HCT116 (cell line): ENCODE measurements around the gene GBX1. TPM values are rescaled to one million over a fixed set of nuclear protein-coding genes. Genes with fewer than 3 reads are reported as not detected.

ENCODE experiments used
- ATAC-seq: fragments of 200-7000 bp; cut with Tn5 transposase; 2 replicates; pipeline ENCODE4 v1.9.1; 2020; ENCODE audit warnings: mild to moderate bottlenecking, moderate library complexity
- BruUV-seq: library from RNA; stranded (reverse); fragments of 400-500 nt; replicated peaks from 2 replicates; lab custom pipeline; 2021; lab: Mats Ljungman, UMichigan
- CTCF ChIA-PET: fragments of 300-600 bp; sonication (Branson Sonifier 250); formaldehyde crosslinking; loops from one replicate; lab custom pipeline; 2021; ENCODE audit warnings: antibody characterized with exemption; lab: Charles Lee
- POLR2A ChIA-PET: fragments of 300-600, 350-600 bp; sonication (Branson Sonifier 250); formaldehyde crosslinking; loops from one replicate; lab custom pipeline; 2021; ENCODE audit warnings: antibody characterized with exemption; lab: Charles Lee
- RAD21 ChIA-PET, 2 experiments: fragments of 300-600 bp; sonication (Branson Sonifier 250); formaldehyde crosslinking; loops; one replicate each; lab custom pipeline; 2023; ENCODE audit warnings: low total read pairs in 2 of 2; ENCODE audit not compliant: uncharacterized antibody in 2 of 2, unreplicated experiment in 2 of 2, low non-redundant PET in 1 of 2; lab: Charles Lee
- DNase-seq: peaks from one replicate; pipeline ENCODE4 v3.0.0-alpha.2; 2010; ENCODE audit warnings: low read depth, low spot score
- H2AFZ ChIP-seq: fragments of 200-600 bp; shearing (Covaris generic), sonication (generic); 2 replicates; pipeline ENCODE4 v1.6.1; 2017; ENCODE audit warnings: low read depth, mixed run types, mixed read lengths, antibody characterized with exemption, low read length; ENCODE audit not compliant: poor library complexity, severe bottlenecking
- H3K27ac ChIP-seq: 2 replicates; pipeline ENCODE4 v1.5.1; 2012; ENCODE audit warnings: low read depth, low read length
- H3K27me3 ChIP-seq: fragments of 200-600 bp; sonication (generic); 2 replicates; pipeline ENCODE4 v1.6.1; 2016; ENCODE audit warnings: mixed run types, low read length, mixed read lengths; ENCODE audit not compliant: insufficient read depth
- H3K36me3 ChIP-seq, 2 experiments: fragments of 200-500 bp in 1 of 2; fragments of 200-600 bp in 1 of 2; sonication (Bioruptor generic) in 1 of 2; sonication (generic) in 1 of 2; 2 replicates each; pipeline versions ENCODE4 v1.5.1 to v1.6.1; 2014 to 2016; ENCODE audit warnings: low read length in 2 of 2, inconsistent platforms in 1 of 2, mixed read lengths in 1 of 2, mixed run types in 1 of 2; ENCODE audit not compliant: insufficient read depth in 2 of 2, control insufficient read depth in 1 of 2
- H3K4me1 ChIP-seq, 2 experiments: fragments of 200-600 bp in 1 of 2; sonication (generic) in 1 of 2; 2 replicates each; pipeline versions ENCODE4 v1.5.1 to v1.6.1; 2012 to 2017; ENCODE audit warnings: low read length in 2 of 2, inconsistent platforms in 1 of 2, mild to moderate bottlenecking in 1 of 2, mixed read lengths in 1 of 2, mixed run types in 1 of 2, moderate library complexity in 1 of 2; ENCODE audit not compliant: insufficient read depth in 2 of 2, control insufficient read depth in 1 of 2
- H3K4me2 ChIP-seq: fragments of 200-600 bp; sonication (generic); 2 replicates; pipeline ENCODE4 v1.6.1; 2017; ENCODE audit warnings: mixed run types, low read length, mixed read lengths
- H3K4me3 ChIP-seq, 2 experiments: fragments of 200-600 bp in 1 of 2; sonication (generic) in 1 of 2; replicated peaks in 1 of 2; 2 replicates each; pipeline ENCODE4 v1.5.1; 2011 to 2016; ENCODE audit warnings: low read length in 2 of 2, control low read depth in 1 of 2, low read depth in 1 of 2, mild to moderate bottlenecking in 1 of 2, mixed read lengths in 1 of 2, mixed run types in 1 of 2
- H3K79me2 ChIP-seq: fragments of 200-600 bp; sonication (generic); 2 replicates; pipeline ENCODE4 v1.6.1; 2017; ENCODE audit warnings: mild to moderate bottlenecking, mixed run types, low read length, moderate library complexity, mixed read lengths; ENCODE audit not compliant: insufficient read depth
- H3K9ac ChIP-seq: fragments of 200-600 bp; sonication (generic); 2 replicates; pipeline ENCODE4 v1.6.1; 2016; ENCODE audit warnings: low read length, mixed read lengths
- H3K9me2 ChIP-seq: fragments of 200-600 bp; sonication (generic), shearing (Covaris generic); 2 replicates; pipeline ENCODE4 v1.6.1; 2017; ENCODE audit warnings: mixed run types, mild to moderate bottlenecking, moderate library complexity; ENCODE audit not compliant: insufficient read depth
- H3K9me3 ChIP-seq, 2 experiments: fragments of 200-500 bp in 1 of 2; fragments of 200-600 bp in 1 of 2; sonication (Bioruptor generic) in 1 of 2; sonication (generic) in 1 of 2; 2 replicates each; pipeline ENCODE4 v1.6.1; 2014 to 2017; ENCODE audit warnings: low read length in 2 of 2, mixed read lengths in 2 of 2, inconsistent platforms in 1 of 2, low read depth in 1 of 2, mild to moderate bottlenecking in 1 of 2, mixed run types in 1 of 2, moderate library complexity in 1 of 2; ENCODE audit not compliant: control insufficient read depth in 1 of 2, insufficient read depth in 1 of 2
- H4K20me1 ChIP-seq: fragments of 200-600 bp; sonication (generic), shearing (Covaris generic); 2 replicates; pipeline ENCODE4 v1.6.1; 2017; ENCODE audit warnings: mixed run types, mild to moderate bottlenecking, moderate library complexity; ENCODE audit not compliant: insufficient read depth
- CBX3 ChIP-seq: IDR thresholded peaks from 2 replicates; pipeline ENCODE4 v1.6.1; 2012; ENCODE audit warnings: low read depth
- CTCF ChIP-seq, 3 experiments: fragments of 200-600 bp in 1 of 3; sonication (generic) in 1 of 3; IDR thresholded peaks in 2 of 3; conservative IDR thresholded peaks in 1 of 3; 2 replicates each; pipeline ENCODE4 v1.5.1; 2012 to 2017; ENCODE audit warnings: low read depth in 2 of 3, low read length in 2 of 3, antibody characterized with exemption in 1 of 3, borderline replicate concordance in 1 of 3, control low read depth in 1 of 3, mild to moderate bottlenecking in 1 of 3, mixed read lengths in 1 of 3, mixed run types in 1 of 3, moderate library complexity in 1 of 3; ENCODE audit not compliant: insufficient read depth in 1 of 3
- EGR1 ChIP-seq: IDR thresholded peaks from 2 replicates; pipeline ENCODE4 v1.6.1; 2012; ENCODE audit warnings: low read depth
- EZH2phosphoT487 ChIP-seq: fragments of 200-600 bp; IDR thresholded peaks from 2 replicates; pipeline ENCODE4 v1.6.1; 2018; ENCODE audit warnings: antibody characterized with exemption, borderline replicate concordance
- FOSL1 ChIP-seq: IDR thresholded peaks from 2 replicates; pipeline ENCODE4 v1.6.1; 2012; ENCODE audit warnings: low read depth
- JUND ChIP-seq: IDR thresholded peaks from 2 replicates; pipeline ENCODE4 v1.6.1; 2012
- POLR2A ChIP-seq: IDR thresholded peaks from 2 replicates; pipeline ENCODE4 v1.7.0; 2011; ENCODE audit warnings: borderline replicate concordance; ENCODE audit not compliant: insufficient read depth, insufficient read length; ENCODE audit errors: extremely low read depth
- POLR2AphosphoS5 ChIP-seq: IDR thresholded peaks from 2 replicates; pipeline ENCODE4 v1.6.1; 2011; ENCODE audit warnings: mild to moderate bottlenecking, low read depth, low read length, moderate library complexity
- REST ChIP-seq: IDR thresholded peaks from 2 replicates; pipeline ENCODE4 v1.6.1; 2012; ENCODE audit warnings: low read depth
- SIN3A ChIP-seq: IDR thresholded peaks from 2 replicates; pipeline ENCODE4 v1.6.1; 2012; ENCODE audit warnings: low read depth
- SRF ChIP-seq: IDR thresholded peaks from 2 replicates; pipeline ENCODE4 v1.6.1; 2012; ENCODE audit warnings: low read depth
- TCF7L2 ChIP-seq: IDR thresholded peaks from 2 replicates; pipeline ENCODE4 v1.7.0; 2011; ENCODE audit warnings: borderline replicate concordance, inconsistent platforms; ENCODE audit not compliant: insufficient read depth, insufficient read length; ENCODE audit errors: extremely low read depth
- ZBTB33 ChIP-seq: IDR thresholded peaks from 2 replicates; pipeline ENCODE4 v1.6.1; 2011; ENCODE audit warnings: mild to moderate bottlenecking, low read length, moderate library complexity; ENCODE audit not compliant: insufficient replicate concordance; ENCODE audit errors: extremely low read depth
- intact Hi-C: fragments of 100-400 bp; cut with micrococcal nuclease; formaldehyde crosslinking; loops from 2 replicates; pipeline ENCODE4 v1.10.0; 2022
- total RNA-seq: library from RNA; stranded (reverse); gene quantifications from one replicate; pipeline ENCODE4 v1.2.1, GENCODE V29; 2021; ENCODE audit not compliant: unreplicated experiment

The GBX1 gene
- total RNA-seq, 1 experiment from 2014 or later = 0.86 TPM

DNA sequence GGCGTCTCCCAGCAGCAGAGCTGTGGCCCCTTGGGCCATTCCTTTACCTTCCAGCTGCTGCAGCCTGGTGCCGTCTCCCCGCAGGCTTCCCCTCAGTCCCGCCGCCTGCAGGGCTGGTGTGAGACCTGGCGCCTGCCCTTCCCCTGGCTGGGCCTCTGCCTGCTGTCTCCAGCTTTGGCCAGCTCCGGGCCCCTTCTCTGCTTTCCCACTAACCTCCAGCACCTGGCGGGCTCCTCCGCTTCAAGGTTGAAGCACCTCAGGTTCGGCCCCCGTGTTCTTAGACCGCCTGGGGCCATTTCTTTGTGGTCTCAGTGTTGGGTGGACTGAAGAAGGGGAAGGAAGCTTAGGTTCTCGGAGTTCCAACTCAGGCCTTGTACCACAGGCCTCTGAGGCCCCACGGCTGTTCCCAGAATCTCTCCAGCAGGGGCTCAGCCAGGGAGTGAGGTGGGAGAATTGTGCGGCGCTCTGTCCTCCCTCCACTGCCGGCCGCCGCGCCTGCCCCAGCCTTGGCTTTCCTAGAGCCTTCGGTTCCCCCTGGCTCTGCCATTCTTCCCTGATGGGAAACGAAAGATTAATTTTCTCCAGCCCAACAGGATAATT lies 30.3 kb downstream of the GBX1 start:
- DNase-seq = no peak
- ChIA-PET POLR2A (no interaction called here), RAD21 (no interaction called here), CTCF (interaction anchor here (1.1 kb wide), 1 partner anchor 13 kb away, joined by 5 read pairs; no protein-coding TSS in a partner anchor)
- Histone ChIP-seq H4K20me1 (no peaks in the 10 kb centered on the region), H3K9ac (no peak overlapping the region), H3K9me3 (no peaks in the 10 kb centered on the region), H3K4me3 (no peak overlapping the region), H3K27me3 (no peaks in the 10 kb centered on the region), H2AFZ (no peak overlapping the region), H3K9me2 (no peaks in the 10 kb centered on the region), H3K4me2 (no peak overlapping the region), H3K79me2 (no peaks in the 10 kb centered on the region), H3K36me3 (peaks cover 5 to 15% of the 10 kb centered on the region in 2 experiments; a peak in 3 of 4 replicates), H3K4me1 (no peaks in the 10 kb centered on the region)
- intact Hi-C loops = no loop called here
- BruUV-seq = no TSS peak
- no peak for ATAC-seq
- TF ChIP-seq JUND (no peak), SIN3A (no peak), POLR2A (no peak), ZBTB33 (no peak), POLR2AphosphoS5 (no peak), EZH2phosphoT487 (no peak), SRF (no peak), TCF7L2 (no peak), CBX3 (no peak), CTCF (IDR thresholded peaks at IDR 0.05 in 2 of 3, conservative IDR thresholded peaks at IDR 0.05 in 1 of 3; ENCODE audit: borderline replicate concordance in 1 of 3, insufficient read depth in 1 of 3, low read depth in 2 of 3, low read length in 2 of 3) (no peak), FOSL1 (no peak), EGR1 (no peak), REST (no peak)
- TF ChIP-seq, all 23 proteins: peak for 0
- H3K27ac ChIP-seq = no peak overlapping the region
